HG03025 (cell line): ENCODE data around the gene LRRC74B.

ENCODE experiments used
- ATAC-seq: cut with Tn5 transposase; IDR thresholded peaks from one replicate; pipeline ENCODE4 v1.9.1; 2021; ENCODE audit warnings: mild to moderate bottlenecking, moderate library complexity; ENCODE audit not compliant: unreplicated experiment, low FRiP score

Gene LRRC74B

GRCh38 chr22:21100149-21101032 is 54.6 kb downstream of the LRRC74B start:
- no peak for ATAC-seq

DNA sequence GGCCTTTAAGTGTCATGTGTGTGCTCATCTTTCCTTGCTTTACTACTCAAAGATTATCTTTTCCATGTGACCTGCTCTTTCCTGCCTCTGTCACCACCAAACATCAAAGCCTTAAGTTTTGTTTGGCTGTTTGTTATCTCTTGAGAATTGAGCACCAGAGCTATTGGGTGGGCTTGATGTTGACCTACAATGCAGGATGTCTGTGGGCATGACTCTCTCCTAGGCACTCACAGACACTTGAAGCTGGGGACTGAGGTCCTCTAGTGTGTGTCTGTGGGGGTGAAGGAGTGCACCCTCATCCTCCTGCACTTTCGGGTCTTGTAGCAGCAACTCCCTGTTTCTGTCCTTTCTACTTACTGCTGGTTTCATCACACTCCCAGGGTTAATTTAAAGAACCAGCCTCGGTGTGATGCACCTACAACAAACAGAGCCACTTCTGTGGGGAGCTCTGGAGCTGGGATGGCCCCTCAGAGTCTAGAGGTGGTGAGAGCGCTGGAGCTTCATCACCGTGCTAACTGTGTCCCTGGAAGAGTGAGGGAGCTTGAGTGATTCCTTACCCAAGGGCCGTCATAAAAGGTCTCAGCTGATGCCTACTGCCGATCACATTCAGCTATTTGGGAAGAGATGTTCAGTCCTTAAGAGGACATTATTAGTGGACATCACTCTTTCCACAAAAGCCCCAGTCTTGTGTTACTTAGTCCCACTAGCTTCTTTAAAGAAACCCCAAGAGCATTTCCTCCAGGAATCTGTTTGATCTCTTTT is 56.3 kb downstream of the LRRC74B start:
- ATAC-seq = no peak

DNA sequence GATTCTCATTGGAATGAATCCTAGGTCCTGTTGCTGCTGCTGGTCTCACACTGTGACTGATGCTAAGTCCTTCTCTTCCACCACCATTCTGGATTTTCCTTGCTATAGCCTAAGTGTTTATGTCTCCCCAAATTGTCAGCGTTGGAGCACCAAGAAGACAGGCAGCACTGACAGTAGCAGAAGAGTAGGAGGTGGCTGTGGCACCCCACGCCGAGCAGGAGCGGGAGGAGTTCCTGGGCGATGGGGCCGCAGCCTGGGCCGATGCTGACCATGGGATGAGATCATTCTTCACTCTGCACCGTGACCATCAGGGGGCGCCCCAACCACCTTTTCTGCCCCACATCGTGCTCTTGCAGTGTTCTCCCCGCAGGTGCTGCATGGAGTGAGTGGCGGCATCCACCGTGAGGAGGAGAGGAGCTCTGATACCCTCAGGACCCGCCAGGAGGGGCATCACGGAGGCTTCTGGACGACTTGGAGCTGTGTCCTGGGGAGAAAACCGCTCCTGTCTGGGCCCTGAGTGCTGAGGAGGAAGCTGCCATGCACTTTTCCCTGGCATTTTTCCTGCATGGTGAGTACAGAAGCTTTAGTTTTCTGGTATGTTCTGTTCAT is 57.0 kb downstream of the LRRC74B start:
- ATAC-seq = no peak

GRCh38 chr22:21103633-21104032 is 57.9 kb downstream of the LRRC74B start:
- no peak for ATAC-seq

- no peak for ATAC-seq
These were observed 58.5 kb downstream of the LRRC74B start for GRCh38 chr22:21104126-21104691.

DNA sequence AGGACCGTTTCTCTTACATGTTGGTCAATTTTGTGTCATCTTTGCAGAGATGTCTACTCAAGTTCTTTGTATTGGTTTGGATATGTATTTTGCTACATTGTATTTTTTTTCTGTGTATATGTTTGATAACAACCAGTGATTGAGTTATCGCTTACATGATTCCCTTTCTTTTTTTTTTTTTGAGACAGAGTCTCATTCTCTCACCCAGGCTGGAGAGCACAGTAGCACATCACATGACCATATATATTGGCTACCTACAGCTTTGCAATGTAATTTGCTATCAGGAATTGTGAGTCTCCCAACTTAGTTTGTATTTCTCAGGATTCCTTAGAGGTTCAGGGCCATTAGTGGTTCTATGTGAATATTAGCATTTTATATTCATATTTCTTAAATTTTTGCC is 59.5 kb downstream of the LRRC74B start:
- no peak for ATAC-seq

- no peak for ATAC-seq
These were observed 60.3 kb downstream of the LRRC74B start for GRCh38 chr22:21106000-21106399.

DNA sequence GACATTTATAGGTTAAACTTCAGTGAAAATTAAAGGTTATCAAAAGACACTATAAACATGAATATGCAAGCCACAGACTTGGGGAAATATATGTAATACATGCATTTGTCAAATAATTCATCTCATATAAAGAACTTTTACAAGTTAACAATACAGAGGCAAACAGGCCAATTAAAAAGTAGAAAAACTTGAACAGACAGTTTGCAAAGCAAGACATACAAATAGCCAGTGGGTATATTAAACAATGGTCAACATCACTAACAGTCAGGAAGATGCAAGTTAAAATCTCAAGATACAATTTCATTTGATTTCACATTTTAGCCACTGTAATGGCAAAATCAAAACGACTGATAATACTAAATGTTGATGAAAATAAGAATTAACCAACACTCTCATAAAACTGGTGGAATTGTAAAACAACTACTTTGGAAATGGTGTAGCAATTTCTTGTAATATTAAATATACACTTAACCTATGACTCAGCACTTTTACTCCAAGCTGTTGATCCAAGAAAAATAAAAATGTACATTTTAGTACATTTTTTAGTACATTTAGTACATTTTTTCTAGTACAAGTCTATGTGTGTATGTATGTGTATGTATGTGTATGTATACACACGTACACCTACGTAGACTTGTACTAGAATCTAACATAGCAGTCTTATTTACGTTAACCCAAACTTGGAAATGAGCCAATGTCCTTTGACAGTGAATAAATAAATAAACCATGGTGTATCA is 62.8 kb downstream of the LRRC74B start:
- no peak for ATAC-seq
